CD4-positive, alpha-beta T cell (primary cell): ENCODE results near the gene FGF8. TPM values are rescaled to one million over a fixed set of nuclear protein-coding genes. Genes with fewer than 3 reads are reported as not detected.
A peak's percentile ranks its signal among the peaks of the same experiment; 100 is the strongest.

Experiments
- ATAC-seq: fragments of 200-7000 bp; cut with Tn5 transposase; one replicate; pipeline ENCODE4 v1.10.0; 2022; ENCODE audit warnings: mild to moderate bottlenecking; ENCODE audit not compliant: poor library complexity
- CTCF ChIA-PET: fragments of 350-600 bp; sonication (Branson Sonifier 250); formaldehyde crosslinking; loops from one replicate; lab custom pipeline; 2021; ENCODE audit warnings: antibody characterized with exemption, inconsistent platforms; lab: Charles Lee
- POLR2A ChIA-PET: fragments of 350-600 bp; sonication (Branson Sonifier 250); formaldehyde crosslinking; loops from one replicate; lab custom pipeline; 2021; ENCODE audit warnings: antibody characterized with exemption, inconsistent platforms; lab: Charles Lee
- DNase-seq, 14 experiments: peaks; one replicate each; pipeline ENCODE4 v3.0.0-alpha.2; 2013 to 2020; ENCODE audit warnings: mixed read lengths in 2 of 14
- H3K27ac ChIP-seq, 2 donors: one replicate each; pipeline versions ENCODE4 v1.5.1 to v1.7.0; 2013; ENCODE audit warnings: low read length in 2 of 2, low read depth in 1 of 2, mild to moderate bottlenecking in 1 of 2
- H3K27me3 ChIP-seq, 2 experiments: 1 replicate in 1 of 2; 2 replicates in 1 of 2; pipeline versions ENCODE4 v1.6.1 to v1.7.0; 2013; ENCODE audit warnings: low read length in 2 of 2, control low read depth in 1 of 2, mild to moderate bottlenecking in 1 of 2, moderate library complexity in 1 of 2; ENCODE audit not compliant: insufficient read depth in 2 of 2, control insufficient read depth in 1 of 2
- H3K36me3 ChIP-seq: one replicate; pipeline ENCODE4 v1.6.1; 2013; ENCODE audit warnings: low read length, control low read depth; ENCODE audit not compliant: insufficient read depth
- H3K4me1 ChIP-seq: one replicate; pipeline ENCODE4 v1.6.1; 2013; ENCODE audit warnings: low read length, control low read depth; ENCODE audit not compliant: insufficient read depth
- H3K4me3 ChIP-seq: one replicate; pipeline ENCODE4 v1.5.1; 2013; ENCODE audit warnings: mild to moderate bottlenecking, low read length, moderate library complexity
- H3K9me3 ChIP-seq, 2 experiments: 1 replicate in 1 of 2; 2 replicates in 1 of 2; pipeline versions ENCODE4 v1.6.1 to v1.7.0; 2013; ENCODE audit warnings: low read length in 2 of 2, mild to moderate bottlenecking in 2 of 2, control low read depth in 1 of 2, moderate library complexity in 1 of 2; ENCODE audit not compliant: control insufficient read depth in 1 of 2, insufficient read depth in 1 of 2
- H3K27ac Mint-ChIP-seq: one replicate; pipeline ENCODE4 v1.8.0; 2020; ENCODE audit warnings: mixed read lengths
- H3K27me3 Mint-ChIP-seq: one replicate; pipeline ENCODE4 v1.8.0; 2021; ENCODE audit warnings: mixed read lengths
- H3K36me3 Mint-ChIP-seq: one replicate; pipeline ENCODE4 v1.8.0; 2021; ENCODE audit warnings: low read depth, mixed read lengths
- H3K4me1 Mint-ChIP-seq: one replicate; pipeline ENCODE4 v1.8.0; 2021; ENCODE audit warnings: low read depth, mixed read lengths
- H3K4me3 Mint-ChIP-seq: one replicate; pipeline ENCODE4 v1.8.0; 2020; ENCODE audit warnings: mild to moderate bottlenecking, mixed read lengths
- H3K9me3 Mint-ChIP-seq: one replicate; pipeline ENCODE4 v1.8.0; 2020; ENCODE audit warnings: mixed read lengths
- intact Hi-C, 2 experiments: fragments of 100-400 bp; cut with DNase I in 1 of 2; cut with micrococcal nuclease in 1 of 2; formaldehyde crosslinking; loops; one replicate each; pipeline versions ENCODE4 v1.15.1 to v1.9.0; 2023 to 2025; cut with DNase I, micrococcal nuclease
- polyA plus RNA-seq, 2 donors: library from polyadenylated mRNA; unstranded; fragments of 120-200 nt; gene quantifications; one replicate each; pipeline ENCODE4 v1.2.1, GENCODE V29; 2013
- total RNA-seq, 174 experiments: library from RNA in 2 of 174; stranded (reverse) in 2 of 174; gene quantifications; one replicate each; pipeline ENCODE4 v1.2.3 and lab custom pipeline; 2021 to 2026
- TF ChIP-seq, protein P1 (sequence below): fragments of 200-600 bp; IDR thresholded peaks from one replicate; pipeline ENCODE4 v1.8.0; 2022; ENCODE audit warnings: antibody characterized with exemption, mild to moderate bottlenecking

Gene FGF8, protein sequence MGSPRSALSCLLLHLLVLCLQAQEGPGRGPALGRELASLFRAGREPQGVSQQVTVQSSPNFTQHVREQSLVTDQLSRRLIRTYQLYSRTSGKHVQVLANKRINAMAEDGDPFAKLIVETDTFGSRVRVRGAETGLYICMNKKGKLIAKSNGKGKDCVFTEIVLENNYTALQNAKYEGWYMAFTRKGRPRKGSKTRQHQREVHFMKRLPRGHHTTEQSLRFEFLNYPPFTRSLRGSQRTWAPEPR
- total RNA-seq (not detected), total RNA-seq (lab: John Stamatoyannopoulos, UW) (0 to 0.61 (median 0.07) reads per million in 172 experiments)
- polyA plus RNA-seq (2013, experiment 1 of 2), result not detected
- not detected for polyA plus RNA-seq (2013, experiment 2 of 2)

GRCh38 chr10:101775273-101776160 lies at the start of gene FGF8:
TSS of gene FGF8 (minus strand) at chr10:101776114. CDS start at chr10:101775900, 214 bp downstream.
- intact Hi-C loops, result no loop called here
- DNase-seq (peak in 2 of 14 experiments; percentile 32 to 33), ATAC-seq (no peak)
- Mint-ChIP-seq H3K36me3 (no peaks in the 10 kb centered on the region), H3K9me3 (no peaks in the 10 kb centered on the region), H3K27me3 (peaks cover 67% of the 10 kb centered on the region), H3K4me3 (peak within 1 kb of the TSS; percentile 75), H3K27ac (no peak within 1 kb of the TSS), H3K4me1 (peaks cover 36% of the 10 kb centered on the region)
- TF ChIP-seq, protein P1, sequence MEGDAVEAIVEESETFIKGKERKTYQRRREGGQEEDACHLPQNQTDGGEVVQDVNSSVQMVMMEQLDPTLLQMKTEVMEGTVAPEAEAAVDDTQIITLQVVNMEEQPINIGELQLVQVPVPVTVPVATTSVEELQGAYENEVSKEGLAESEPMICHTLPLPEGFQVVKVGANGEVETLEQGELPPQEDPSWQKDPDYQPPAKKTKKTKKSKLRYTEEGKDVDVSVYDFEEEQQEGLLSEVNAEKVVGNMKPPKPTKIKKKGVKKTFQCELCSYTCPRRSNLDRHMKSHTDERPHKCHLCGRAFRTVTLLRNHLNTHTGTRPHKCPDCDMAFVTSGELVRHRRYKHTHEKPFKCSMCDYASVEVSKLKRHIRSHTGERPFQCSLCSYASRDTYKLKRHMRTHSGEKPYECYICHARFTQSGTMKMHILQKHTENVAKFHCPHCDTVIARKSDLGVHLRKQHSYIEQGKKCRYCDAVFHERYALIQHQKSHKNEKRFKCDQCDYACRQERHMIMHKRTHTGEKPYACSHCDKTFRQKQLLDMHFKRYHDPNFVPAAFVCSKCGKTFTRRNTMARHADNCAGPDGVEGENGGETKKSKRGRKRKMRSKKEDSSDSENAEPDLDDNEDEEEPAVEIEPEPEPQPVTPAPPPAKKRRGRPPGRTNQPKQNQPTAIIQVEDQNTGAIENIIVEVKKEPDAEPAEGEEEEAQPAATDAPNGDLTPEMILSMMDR, result no peak
- ChIA-PET POLR2A (interaction anchor here (0.6 kb wide), 1 partner anchor 9 kb away, joined by 3 read pairs; no protein-coding TSS in a partner anchor), CTCF (interaction anchor here (1.2 kb wide), 1 partner anchor 8 kb away, joined by 3 read pairs; the partner anchor contains the start of gene NPM3)
- Histone ChIP-seq H3K4me1 (peaks cover 49% of the 10 kb centered on the region), H3K36me3 (no peaks in the 10 kb centered on the region), H3K27ac (no peak within 1 kb of the TSS), H3K9me3 (peaks cover 0 to 33% of the 10 kb centered on the region in 2 experiments), H3K4me3 (no peak within 1 kb of the TSS), H3K27me3 (peaks cover 69 to 82% of the 10 kb centered on the region in 2 experiments)

- intact Hi-C loops, result loop anchor here in 1 of 2 experiments (10.0 kb wide), 2 partner anchors 470 to 680 kb away; partner anchors contain the start of genes ACTR1A, BTRC and SUFU
- no peak overlapping the region for H3K27ac Mint-ChIP-seq
- CTCF ChIA-PET, result no interaction called here
Observed at GRCh38 chr10:101824736-101825135, 48.8 kb upstream of the FGF8 start.

More at GRCh38 chr10:101824736-101825135, 48.8 kb upstream of the FGF8 start:
- H3K4me3 ChIP-seq, result no peak overlapping the region
- H3K27ac ChIP-seq, result no peak overlapping the region
- no peaks in the 10 kb centered on the region for H3K36me3 ChIP-seq
- Mint-ChIP-seq H3K9me3 (no peaks in the 10 kb centered on the region), H3K36me3 (no peaks in the 10 kb centered on the region), H3K4me1 (peaks cover 12% of the 10 kb centered on the region), H3K27me3 (no peaks in the 10 kb centered on the region), H3K4me3 (no peak overlapping the region)
- no peaks in the 10 kb centered on the region for H3K9me3 ChIP-seq
- TF ChIP-seq, protein P1, result no peak
- H3K4me1 ChIP-seq, result peaks cover 20% of the 10 kb centered on the region
- no peak for DNase-seq
- H3K27me3 ChIP-seq, result no peaks in the 10 kb centered on the region
- no peak for ATAC-seq
- POLR2A ChIA-PET, result no interaction called here
